ENCODE results near the gene TEX12. TPM values are rescaled to one million over a fixed set of nuclear protein-coding genes. Genes with fewer than 3 reads are reported as not detected.

The TEX12 gene
- total RNA-seq, 1 donor from 2014 or later, result not detected

- POLR2A ChIA-PET, result no interaction called here
- ATAC-seq (ENCODE audit: low read depth) (no peak), DNase-seq (no peak)
- no peaks in the 10 kb centered on the region for H3K36me3 Mint-ChIP-seq (ENCODE audit: low read depth)
- H3K27ac Mint-ChIP-seq, result no peak overlapping the region
- no peaks in the 10 kb centered on the region for H3K9me3 Mint-ChIP-seq
- CTCF ChIA-PET, result no interaction called here
- intact Hi-C loops (cut with micrococcal nuclease), result no loop called here
- no peak overlapping the region for H3K4me3 Mint-ChIP-seq
- H3K4me1 Mint-ChIP-seq, result peaks cover 8% of the 10 kb centered on the region
- TF ChIP-seq CTCF (IDR thresholded peaks at IDR 0.05), result no peak
- peaks cover 20% of the 10 kb centered on the region for H3K27me3 Mint-ChIP-seq
These were observed 2.1 kb upstream of the TEX12 start for GRCh38 chr11:112165049-112165448.

GRCh38 chr11:112166562-112166961, 610 bp upstream of the TEX12 start:
- no peaks in the 10 kb centered on the region for H3K9me3 Mint-ChIP-seq
- TF ChIP-seq CTCF (IDR thresholded peaks at IDR 0.05), result no peak
- POLR2A ChIA-PET, result no interaction called here
- no peak overlapping the region for H3K27ac Mint-ChIP-seq
- H3K27me3 Mint-ChIP-seq, result peaks cover 20% of the 10 kb centered on the region
- H3K4me3 Mint-ChIP-seq, result no peak overlapping the region
- peaks cover 8% of the 10 kb centered on the region for H3K4me1 Mint-ChIP-seq
- CTCF ChIA-PET, result interaction anchor here (1.0 kb wide), 1 partner anchor 116 kb away, joined by 3 read pairs; no protein-coding TSS in a partner anchor
- DNase-seq, result no peak
- no peaks in the 10 kb centered on the region for H3K36me3 Mint-ChIP-seq (ENCODE audit: low read depth)
- ATAC-seq (ENCODE audit: low read depth), result no peak
- intact Hi-C loops (cut with micrococcal nuclease), result no loop called here

- intact Hi-C loops (cut with micrococcal nuclease), result no loop called here
- DNase-seq (no peak), ATAC-seq (ENCODE audit: low read depth) (no peak)
- Mint-ChIP-seq H3K4me1 (peaks cover 10% of the 10 kb centered on the region), H3K36me3 (ENCODE audit: low read depth) (no peaks in the 10 kb centered on the region), H3K27me3 (peaks cover 13% of the 10 kb centered on the region), H3K27ac (no peak overlapping the region), H3K9me3 (no peaks in the 10 kb centered on the region), H3K4me3 (no peak overlapping the region)
- POLR2A ChIA-PET, result interaction anchor here (0.6 kb wide), 1 partner anchor 243 kb away, joined by 3 read pairs; no protein-coding TSS in a partner anchor
- CTCF ChIA-PET, result no interaction called here
- TF ChIP-seq CTCF (IDR thresholded peaks at IDR 0.05), result no peak
These were observed 5.3 kb downstream of the TEX12 start for GRCh38 chr11:112172362-112172994.

- CTCF ChIA-PET, result no interaction called here
- no peaks in the 10 kb centered on the region for H3K9me3 Mint-ChIP-seq
These were observed 6.0 kb downstream of the TEX12 start for GRCh38 chr11:112173152-112173551.

More at GRCh38 chr11:112173152-112173551, 6.0 kb downstream of the TEX12 start:
- Mint-ChIP-seq H3K27me3 (peaks cover 10% of the 10 kb centered on the region), H3K4me1 (peaks cover 10% of the 10 kb centered on the region), H3K27ac (no peak overlapping the region), H3K36me3 (ENCODE audit: low read depth) (no peaks in the 10 kb centered on the region), H3K4me3 (no peak overlapping the region)
- DNase-seq, result no peak
- ATAC-seq (ENCODE audit: low read depth), result no peak
- no peak for TF ChIP-seq CTCF (IDR thresholded peaks at IDR 0.05)
- intact Hi-C loops (cut with micrococcal nuclease), result no loop called here
- POLR2A ChIA-PET, result no interaction called here

Measured in activated B cell treated with CpG ODN at 0.5 μM for 24 hours (primary cell).